Inflammatory macrophage (primary cell): Measurements from ENCODE around the gene ST3GAL4.

ENCODE experiments used
- DNase-seq, 2 donors: peaks; one replicate each; pipeline ENCODE4 v3.0.0-alpha.2; 2020 to 2022

Gene ST3GAL4

DNA sequence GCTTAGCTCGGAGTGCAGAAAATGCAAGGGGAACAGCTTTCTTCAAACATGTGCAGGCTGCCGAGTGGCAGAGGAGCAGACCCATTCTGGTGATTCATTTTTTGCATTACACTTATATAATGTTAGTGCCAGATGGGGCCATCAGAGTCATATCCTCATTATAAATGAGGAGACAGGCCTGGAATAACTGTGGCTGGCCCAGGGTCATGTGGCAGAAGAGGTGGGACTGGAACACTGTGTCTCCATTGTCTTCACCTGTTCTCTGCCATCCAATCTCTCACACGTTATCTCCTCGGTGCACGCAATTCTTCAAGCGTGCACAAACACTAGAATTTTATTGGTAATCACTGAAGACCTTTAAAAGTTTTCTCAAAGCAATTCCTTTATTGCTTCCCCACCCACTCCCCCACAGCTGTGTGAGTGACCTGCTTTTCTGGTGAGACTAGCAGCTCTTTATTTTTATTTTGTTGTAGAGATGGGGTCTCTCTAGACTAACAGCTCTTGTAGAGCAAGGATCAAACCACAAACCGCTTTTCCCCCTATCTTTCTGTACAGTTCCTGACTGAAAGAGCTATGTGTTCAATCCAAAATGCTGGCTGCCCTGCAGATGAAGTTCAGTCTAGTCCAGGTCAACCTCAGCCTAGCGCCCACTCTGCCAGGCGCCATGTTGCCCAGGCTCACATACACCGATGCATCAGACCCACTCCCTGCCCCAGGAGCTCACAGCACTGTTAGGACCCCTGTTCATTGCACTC is 75.3 kb downstream of the ST3GAL4 start:
- no peak for DNase-seq

DNA sequence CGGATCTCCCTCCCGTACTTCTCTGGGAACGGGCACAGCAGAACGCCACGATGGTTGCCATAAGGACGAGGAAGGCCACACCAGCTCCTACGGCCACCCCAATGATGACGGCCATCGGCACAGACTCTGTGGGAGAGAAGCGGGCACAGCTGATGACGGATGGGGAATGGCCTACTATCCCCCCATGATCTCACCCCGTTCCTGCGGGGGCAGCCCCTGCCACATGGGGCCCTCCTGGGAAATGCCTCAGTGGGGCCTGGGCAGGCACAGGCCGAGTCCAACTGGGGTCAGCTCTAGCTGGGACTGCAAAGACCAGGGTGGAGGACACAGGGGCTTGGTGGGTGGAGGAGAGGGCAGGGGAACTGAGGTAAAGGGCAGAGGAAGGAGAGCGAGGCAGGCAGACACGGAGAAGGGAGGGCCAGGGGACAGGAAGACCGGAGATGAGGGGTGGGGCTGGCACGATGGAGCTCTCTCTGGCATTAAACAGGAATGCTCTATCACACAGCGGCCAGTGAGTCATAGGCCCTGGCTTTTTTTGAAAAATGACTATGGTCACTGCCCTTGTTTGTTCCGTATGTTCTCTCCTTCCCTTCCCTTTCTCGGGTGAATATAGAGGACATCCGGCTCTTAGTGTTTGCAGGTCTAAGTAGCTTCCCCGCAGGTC is 76.0 kb downstream of the ST3GAL4 start:
- no peak for DNase-seq

DNA sequence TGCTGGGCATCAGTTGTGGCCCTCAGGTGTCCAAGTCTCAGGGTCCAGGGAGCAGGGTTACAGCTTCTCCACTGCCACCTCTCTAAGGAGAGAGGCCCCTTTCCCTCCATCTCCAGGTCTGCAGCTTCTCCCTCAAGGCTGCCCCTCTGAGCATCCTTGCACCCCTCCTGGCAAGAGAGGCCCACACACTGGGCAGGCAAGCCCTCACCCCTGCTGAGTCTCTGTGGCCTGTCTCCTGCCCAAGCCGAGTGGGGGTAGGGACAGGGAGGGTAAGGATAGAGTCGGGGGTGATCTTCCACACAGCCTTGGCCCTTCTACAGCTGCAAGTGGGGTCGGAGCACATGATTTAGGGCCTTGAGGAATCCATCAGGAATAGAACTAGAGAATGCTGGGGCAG is 76.6 kb downstream of the ST3GAL4 start:
- DNase-seq: no peak

DNA sequence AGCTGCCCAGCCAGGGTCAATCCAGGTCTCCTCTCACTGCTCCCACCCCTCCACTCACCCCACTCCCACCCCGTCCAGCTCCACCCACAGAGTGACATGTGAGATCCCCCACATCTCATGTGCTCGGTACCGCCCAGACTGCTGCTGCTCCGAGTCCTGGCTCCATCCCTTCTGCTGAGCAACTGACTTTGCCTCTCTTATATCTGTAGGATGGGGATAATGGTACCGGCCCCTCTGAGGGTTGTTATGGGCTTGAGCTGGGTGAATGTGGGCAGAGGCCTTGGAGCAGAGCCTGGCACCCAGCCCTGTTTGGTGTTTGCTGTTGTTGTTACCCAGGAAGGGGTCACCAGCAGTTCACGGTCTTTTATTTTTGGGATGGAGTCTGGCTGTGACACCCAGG is 77.0 kb downstream of the ST3GAL4 start:
- no peak for DNase-seq

DNA sequence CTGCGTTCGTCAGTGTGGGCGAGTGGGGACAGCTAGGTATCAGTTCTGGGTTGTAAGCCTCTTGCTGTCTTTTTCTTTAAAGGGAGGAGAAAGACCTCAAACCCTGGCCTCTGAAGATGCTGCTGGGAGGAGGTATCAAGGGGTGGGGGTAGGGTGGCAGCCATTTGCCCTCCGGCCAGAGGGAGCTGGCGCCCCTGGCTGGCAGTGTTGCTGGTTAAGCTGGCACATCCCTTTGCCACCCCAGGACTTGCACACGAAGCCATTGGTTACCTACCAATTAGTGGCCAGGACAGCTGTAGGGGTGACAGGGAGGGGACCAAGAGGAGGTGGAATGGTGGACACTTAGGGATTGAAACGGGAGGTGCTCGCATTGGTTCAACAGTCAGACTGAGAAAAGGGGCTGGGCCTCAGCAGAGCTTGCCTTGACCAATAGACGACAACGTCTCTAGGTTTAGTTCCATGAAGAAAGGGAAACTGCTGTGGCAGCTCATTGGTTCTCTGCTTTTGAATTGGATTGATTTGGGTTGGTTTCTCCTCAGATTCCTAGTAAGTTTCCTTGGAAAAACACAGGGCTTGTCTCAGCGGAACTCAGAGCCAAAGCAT is 77.9 kb downstream of the ST3GAL4 start:
- DNase-seq: no peak

DNA sequence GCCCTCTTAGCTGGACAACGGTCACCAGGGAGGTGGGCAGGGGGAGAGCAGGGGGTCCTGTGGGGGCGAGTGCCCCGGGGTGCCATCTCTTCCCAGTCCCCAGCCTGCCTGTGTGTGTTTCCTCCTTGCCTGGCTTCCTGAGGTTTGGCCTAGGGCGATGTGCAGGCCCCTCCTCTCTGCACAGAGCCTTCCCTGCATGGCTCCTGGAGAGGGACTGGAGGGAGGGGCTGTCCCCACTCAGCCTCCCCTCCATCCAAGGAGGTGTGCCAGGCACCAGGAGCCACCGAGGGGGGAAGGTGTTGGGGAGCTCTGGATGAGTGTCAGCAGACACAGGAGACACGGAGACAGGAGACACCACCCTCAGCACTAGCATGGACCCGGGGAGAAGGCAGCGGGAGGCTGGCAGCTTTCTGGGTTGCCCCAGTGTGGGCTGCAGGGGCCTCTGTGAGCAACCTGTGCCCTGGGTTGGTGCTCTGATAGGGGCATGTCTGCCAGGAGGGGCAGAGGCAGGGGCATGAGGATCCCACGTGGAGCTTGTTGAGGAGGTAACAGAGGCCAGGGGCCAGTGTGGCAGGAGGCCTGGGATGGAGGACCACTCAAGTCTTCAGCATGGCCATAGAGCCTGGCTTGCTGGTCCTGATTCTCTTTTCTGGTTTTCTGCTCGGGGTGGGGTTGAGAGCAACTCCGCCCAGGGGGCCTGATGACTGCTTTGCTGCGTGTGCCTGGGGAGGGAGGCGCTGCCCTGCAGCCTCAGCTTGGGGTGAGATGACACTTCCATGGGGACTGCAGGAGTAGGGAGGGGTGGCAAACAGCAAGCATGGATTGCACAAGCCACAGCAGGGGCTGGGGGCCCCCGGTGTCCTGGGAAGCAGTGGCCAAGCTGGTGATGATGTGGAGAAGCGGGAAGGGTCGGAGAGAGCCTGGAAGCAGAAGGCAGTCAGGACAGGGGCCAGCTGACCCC is 78.8 kb downstream of the ST3GAL4 start:
- DNase-seq: no peak

DNA sequence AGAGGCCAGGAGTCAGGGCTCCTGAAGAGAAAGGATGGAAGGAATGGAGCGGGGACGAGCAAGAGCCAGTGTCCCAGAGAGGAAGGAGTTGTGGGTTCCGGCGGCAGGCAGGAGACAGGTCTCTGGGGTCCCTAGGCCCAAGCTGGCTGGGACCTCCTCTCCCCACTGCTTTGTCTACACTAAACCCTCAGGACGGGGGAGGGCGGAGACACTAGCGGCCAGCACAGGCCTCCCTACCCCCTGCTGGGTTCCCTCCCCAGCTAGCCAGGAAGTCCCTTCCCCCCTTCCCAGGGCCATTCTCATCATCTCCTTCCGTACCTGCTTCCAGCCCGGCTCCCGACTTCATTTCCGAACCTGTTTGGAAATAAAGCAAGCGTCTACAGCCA is 79.5 kb downstream of the ST3GAL4 start:
- DNase-seq: no peak

DNA sequence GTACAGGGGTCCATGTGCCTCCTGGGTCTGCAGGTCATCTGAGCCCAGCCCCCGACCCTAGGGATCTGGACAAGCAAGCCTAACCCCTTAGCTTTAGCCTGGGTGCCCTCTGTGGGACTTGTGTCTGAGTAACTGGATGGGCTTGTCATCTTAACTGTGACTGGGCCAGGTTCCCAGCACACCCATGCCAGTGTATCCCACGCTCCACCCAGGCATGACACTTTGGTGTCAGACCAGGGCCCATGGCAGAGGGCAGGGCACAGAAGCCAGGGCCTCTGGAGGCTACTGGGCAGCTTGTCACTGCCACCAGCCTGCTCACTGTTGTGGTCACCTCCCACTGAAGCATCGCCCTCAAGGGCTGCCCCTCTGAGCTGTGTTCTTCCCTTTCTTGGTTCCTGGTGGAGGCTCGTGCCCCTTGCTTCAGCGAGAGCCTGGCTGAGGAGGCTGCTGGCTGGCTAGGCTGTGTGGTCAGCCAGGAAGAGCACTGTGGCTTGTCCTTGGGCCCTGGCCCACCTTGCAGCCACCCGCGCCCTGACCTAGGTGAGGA is 80.8 kb downstream of the ST3GAL4 start:
- peak; percentile 28 to 64 for DNase-seq

DNA sequence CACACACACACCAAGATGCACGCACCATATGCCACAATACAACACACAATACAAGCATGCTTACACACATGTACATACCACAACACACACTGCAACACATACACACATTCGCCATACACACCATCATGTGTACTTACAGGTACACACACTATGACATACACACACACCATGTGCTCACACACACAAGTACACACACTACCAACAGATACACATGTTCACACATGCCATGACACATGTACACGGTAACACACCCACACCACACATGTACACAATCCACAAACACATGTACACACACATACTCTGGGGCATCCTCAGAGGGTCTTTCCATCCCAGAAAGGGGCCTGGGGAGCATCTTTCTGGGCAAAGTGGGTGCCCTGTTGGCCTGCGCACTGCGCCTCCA is 82.2 kb downstream of the ST3GAL4 start:
- no peak for DNase-seq

DNA sequence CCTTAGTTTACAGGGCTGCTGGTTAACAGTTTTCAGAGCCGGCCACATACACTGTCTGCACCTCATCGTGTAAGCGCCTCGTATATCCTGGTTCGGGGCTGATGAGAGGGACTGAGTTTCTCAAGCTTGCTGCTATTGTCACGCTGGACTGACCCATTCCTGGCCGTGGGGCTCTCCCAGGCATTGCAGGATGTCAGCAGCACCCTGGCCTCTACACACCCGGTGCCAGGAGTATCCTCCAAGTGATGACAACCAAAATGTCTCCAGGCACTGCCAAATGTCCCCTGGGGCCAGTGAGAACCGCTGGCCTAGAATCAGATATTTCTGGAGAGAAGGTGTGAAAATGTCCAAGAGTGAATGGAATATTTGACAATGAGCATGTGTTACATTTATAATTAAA is 82.8 kb downstream of the ST3GAL4 start:
- DNase-seq: no peak

DNA sequence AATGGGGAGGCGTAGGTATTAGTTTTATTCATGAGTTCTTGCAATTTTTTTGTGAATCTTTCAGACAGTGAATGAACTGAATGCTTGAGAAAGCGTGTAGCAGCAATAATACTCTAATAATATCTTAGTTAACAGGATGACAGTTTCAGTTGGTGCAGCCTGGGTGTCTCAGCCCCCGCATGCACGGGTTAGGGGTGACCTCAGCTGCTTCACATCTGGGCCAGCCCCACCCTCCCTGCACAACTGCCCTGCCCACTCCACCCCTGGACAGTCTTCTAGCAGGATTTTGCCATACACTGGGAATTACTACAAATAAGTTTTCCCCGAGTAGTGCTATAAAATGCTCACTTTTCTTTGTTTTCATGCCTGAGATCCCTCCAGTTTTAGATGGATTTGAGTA is 83.2 kb downstream of the ST3GAL4 start:
- peak; percentile 14 to 62 for DNase-seq

DNA sequence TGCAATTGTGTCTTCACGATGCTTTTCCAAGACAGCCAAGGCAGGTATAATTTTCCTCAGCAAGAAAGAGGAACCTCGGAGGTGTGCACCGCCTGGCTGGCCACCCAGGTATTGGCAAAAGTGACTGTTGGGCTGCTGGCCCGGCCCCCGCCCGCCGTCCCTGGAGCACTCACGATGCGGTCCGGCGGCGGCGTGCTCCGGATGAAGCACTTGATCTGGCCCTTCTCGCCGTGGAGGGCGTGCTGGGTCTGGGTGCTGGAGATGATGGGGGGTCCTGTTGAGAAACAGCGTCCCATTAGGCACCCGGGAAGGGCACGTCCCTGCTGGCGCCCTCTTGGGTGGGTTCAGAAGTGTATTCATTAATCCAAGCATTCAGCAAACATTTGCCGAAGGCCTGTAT is 84.8 kb downstream of the ST3GAL4 start:
- no peak for DNase-seq

DNA sequence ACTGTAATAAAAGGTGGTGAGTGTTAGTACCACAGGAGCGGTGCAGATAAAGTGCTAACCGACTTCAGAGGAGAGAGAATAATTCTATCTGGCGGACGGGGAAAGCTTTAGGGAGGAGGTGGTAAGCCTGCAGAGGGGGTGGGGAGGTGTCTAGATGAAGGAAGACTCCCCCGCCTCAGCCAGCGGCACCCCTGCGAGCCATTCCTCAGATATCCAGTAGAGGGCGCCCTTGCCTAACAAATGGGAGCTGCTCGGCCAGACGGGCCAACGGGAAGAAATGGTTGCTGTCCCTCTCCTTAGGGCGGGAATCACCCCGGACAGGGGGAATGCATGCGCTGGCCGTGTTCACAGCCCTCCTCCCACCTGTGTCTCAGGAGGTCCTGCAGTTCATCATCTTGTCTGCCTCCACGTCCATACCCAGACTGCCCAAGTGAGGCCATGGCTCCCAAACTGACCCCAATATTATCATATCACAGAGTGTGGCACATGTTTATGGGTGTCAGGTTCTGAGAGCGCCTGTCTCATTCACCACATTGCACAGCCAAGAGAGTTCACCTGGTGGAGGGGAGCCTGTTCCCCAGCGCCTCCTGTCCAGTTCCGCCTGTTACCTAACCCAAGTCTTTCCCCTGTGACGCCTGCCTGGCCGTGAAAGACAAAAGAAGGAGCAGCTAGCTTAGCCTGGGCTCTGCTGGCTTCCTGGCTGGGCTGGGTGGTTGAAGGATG is 85.5 kb downstream of the ST3GAL4 start:
- peak; percentile 74 to 77 for DNase-seq

DNA sequence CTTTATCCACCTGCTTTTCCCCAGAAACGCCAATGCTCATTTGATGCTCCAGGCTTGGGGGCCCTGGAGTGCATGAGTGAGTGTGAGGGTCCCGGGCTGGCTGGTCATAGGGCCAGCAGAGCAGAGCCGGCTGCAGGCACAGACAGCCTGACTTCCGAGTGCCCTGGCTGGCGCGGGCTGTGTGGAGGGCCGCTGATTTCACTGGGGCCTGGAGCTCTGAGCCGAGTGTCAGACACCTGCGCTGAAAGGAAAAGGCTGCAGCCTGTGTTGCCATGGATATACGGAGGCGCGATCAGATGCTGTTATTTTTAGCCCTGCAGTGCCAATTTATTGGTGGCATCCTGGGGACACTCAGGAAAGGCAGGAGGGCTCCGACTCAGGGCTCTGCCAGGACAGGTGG is 87.6 kb downstream of the ST3GAL4 start:
- no peak for DNase-seq

DNA sequence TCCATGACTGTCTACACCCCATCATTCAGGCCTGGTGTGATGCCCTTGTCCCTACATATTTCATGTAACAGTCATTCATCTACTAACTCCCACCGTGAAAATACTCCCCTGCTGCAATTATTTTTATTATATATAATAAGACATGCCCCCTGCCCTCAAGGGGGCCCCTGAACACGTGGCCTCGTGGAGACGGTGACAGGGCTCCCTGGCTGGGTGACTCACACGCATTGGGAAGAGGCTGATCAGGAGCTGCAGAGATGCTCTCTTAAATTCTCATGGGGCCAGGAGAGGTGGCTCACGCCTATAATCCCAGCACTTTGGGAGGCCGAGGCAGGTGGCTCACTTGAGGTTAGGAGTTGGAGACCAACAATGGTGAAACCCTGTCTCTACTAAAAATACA is 88.6 kb downstream of the ST3GAL4 start:
- DNase-seq: no peak

DNA sequence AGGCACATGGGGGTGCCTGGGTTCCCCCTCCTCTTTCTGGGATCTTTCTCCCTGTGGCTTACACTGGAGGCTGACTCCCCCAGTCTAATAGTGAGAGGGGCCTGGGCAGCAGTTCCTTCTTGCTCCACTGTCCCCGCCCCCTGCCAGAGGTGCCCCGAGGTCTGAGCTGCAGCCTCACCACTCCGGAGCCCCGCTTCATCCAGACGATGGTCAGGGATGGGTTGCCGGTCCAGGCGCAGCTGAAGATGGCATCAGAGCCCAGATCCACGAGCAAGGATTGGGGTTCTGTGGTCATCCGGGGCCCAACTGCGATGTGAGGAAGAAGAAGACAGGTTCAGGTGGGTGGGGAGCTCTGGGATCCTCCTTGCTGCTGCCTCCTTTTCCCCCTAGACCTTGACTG is 91.1 kb downstream of the ST3GAL4 start:
- DNase-seq: no peak

DNA sequence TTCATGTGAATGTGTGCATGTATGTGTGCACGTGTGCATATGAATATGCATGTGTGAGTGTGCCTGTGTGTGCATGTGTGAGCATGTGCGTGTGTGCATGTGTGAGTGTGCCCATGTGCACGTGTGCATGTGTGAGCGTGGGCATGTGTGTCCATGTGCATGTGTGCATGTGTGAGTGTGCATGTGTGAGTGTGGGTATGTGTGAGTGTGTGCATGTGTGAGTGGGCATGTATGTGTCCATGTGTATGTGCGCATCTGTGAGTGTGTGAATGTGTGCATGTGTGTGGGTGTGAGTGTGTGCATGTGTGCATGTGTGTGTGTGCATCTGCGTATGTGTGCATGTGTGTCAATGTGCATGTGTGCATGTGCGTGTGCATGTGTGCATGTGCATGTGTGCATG is 94.7 kb downstream of the ST3GAL4 start:
- no peak for DNase-seq

DNA sequence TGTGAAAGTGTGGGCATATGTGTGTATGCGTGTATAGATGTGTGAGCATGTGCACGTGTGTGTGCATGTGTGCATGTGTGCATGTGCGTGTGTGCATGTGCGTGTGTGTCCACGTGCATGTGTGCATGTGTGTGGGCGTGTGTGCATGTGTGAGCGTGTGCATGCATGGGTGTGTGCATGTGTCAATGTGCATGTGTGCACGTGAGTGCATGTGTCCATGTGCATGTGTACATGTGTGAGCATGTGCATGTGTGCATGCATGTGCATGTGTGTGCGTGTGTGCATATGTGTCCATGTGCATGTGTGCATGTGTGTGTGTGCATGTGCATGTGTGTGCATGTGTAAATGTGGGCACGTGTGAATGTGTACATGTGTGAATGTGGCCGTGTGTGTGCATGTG is 95.3 kb downstream of the ST3GAL4 start:
- no peak for DNase-seq

DNA sequence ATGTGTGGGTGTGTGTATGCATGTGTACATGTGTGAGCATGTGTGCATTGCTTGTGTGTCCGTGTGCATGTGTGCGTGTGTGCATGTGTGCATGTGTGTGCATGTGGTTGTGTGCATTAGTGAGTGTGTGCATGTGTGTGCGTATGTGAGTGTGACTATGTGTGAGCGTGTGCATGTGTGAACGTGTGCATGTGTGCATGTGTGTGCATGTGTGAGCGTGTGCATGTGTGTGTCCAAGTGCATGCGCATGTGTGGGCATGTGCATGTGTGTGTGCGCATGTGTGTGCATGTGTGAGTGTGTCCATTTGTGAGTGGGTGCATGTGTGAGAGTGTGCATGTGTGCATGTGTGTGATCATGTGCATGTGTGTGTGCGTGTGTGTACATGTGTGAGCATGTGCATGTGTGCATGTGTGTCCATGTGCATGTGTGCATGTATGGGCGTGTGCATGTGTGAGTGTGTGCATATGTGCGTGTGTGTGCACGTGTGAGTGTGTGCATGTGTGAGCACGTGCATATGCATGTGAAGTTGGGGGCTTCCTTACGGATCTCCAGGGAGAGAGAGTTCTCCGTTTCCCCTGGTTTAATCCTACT is 95.8 kb downstream of the ST3GAL4 start:
- DNase-seq: no peak

DNA sequence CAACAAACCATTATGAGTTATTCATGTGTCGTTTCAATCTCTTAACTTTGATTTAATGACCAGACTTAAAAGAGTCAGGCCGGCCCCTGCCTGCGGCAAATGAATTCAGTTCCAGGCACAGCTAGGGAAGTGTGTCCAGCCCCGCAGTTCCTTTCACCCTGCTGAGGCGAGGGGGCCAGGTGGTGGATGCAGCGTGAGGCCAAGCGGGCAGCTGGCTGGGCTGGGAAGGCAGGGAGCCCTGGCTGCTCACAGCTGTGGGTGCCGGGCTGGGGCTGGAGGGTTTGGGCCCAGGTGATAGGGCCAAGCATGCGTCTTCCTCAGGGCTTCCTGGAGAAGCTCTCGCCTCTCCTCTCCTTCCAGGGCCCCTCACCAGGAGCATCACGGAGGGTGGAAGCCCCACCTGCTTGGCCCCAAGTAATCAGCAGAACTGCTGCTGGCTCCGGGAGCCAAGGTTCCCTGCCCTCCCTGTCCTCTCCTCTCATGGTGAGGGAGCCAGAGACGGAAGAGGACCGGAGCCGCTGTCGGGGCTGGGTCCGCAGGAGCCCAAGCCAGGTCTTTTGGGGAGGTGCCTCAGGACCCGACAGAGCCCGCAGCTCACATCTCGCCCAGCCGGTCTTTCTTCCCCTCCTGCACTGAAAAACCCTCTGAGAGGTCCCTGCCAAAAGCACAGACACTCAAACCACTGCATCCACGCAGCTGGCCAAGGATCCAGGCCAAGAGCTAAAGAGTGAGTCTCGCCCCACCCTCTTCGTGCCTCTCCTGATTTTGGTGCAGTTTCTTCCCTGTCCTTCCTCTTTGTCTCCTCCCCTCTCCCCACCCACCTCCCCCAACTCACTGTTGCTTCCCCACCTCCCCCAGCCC is 97.0 kb downstream of the ST3GAL4 start:
- no peak for DNase-seq

DNA sequence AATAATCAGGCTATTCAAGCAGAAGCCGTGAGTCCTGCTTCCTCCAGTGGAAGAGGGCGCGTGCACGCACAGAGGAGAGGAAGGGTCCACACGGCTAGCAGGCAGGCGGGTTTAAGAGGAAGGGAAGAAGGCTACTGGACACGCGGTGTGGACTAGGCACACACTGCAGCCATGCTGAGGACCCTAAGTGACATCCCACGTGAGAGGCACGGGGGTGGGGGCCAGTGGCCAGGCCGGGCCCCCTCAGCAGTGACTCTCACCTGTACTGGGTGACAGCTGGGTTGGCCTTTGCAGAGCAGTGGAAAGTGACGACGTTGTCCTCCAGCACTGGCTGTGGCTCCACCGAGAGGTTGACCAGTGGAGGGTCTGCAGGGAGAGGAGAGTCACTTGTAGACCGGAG is 100.6 kb downstream of the ST3GAL4 start:
- DNase-seq: no peak
